Stomach smooth muscle (tissue), 2 donors: ENCODE measurements around the gene RASSF3.
A peak's percentile ranks its signal among the peaks of the same experiment; 100 is the strongest.
"Not testable (repeated sequence)": the region's sequence is repeated elsewhere in the genome, so short reads cannot be mapped to it uniquely, and the experiment has no call there.

Experiments used
- H3K27ac ChIP-seq: one replicate; pipeline ENCODE4 v1.7.0; 2013; ENCODE audit warnings: mild to moderate bottlenecking, low read length, inconsistent platforms
- H3K27me3 ChIP-seq, 2 donors: one replicate each; pipeline ENCODE4 v1.7.0; 2013; ENCODE audit warnings: low read length in 2 of 2; ENCODE audit not compliant: insufficient read depth in 2 of 2, control insufficient read depth in 1 of 2
- H3K36me3 ChIP-seq, 2 donors: one replicate each; pipeline ENCODE4 v1.7.0; 2013; ENCODE audit warnings: low read length in 2 of 2; ENCODE audit not compliant: control insufficient read depth in 2 of 2, insufficient read depth in 2 of 2
- H3K4me1 ChIP-seq: one replicate; pipeline ENCODE4 v1.7.0; 2013; ENCODE audit warnings: low read length; ENCODE audit not compliant: control insufficient read depth, insufficient read depth
- H3K4me3 ChIP-seq, 2 donors: one replicate each; pipeline ENCODE4 v1.7.0; 2013; ENCODE audit warnings: low read length in 2 of 2
- H3K9ac ChIP-seq, 2 donors: one replicate each; pipeline ENCODE4 v1.7.0; 2013; ENCODE audit warnings: low read length in 2 of 2, mild to moderate bottlenecking in 1 of 2
- H3K9me3 ChIP-seq, 2 donors: one replicate each; pipeline ENCODE4 v1.7.0; 2013; ENCODE audit warnings: low read length in 2 of 2; ENCODE audit not compliant: control insufficient read depth in 2 of 2
- donor health status: healthy.
- donor health status: Pancreatic carcinoma.

RASSF3 gene

GRCh38 chr12:64616201-64616600 lies 5.9 kb downstream of the RASSF3 start:
- Histone ChIP-seq H3K27ac (peak overlapping the region; percentile 37), H3K27me3 (no peaks in the 10 kb centered on the region), H3K9ac (peak overlapping the region; percentile 13 to 17), H3K4me3 (peak overlapping the region; percentile 9 to 31), H3K9me3 (no peaks in the 10 kb centered on the region), H3K4me1 (peaks cover 20% of the 10 kb centered on the region), H3K36me3 (peaks cover 0 to 2% of the 10 kb centered on the region in 2 donors)

- Histone ChIP-seq H3K36me3 (peaks cover 0 to 2% of the 10 kb centered on the region in 2 donors), H3K4me3 (no peak overlapping the region), H3K4me1 (peaks cover 29% of the 10 kb centered on the region), H3K9me3 (no peaks in the 10 kb centered on the region), H3K27ac (no peak overlapping the region), H3K9ac (no peak overlapping the region), H3K27me3 (no peaks in the 10 kb centered on the region)
These were observed 8.8 kb downstream of the RASSF3 start for GRCh38 chr12:64618953-64619590.

GRCh38 chr12:64621257-64621942 lies 11.1 kb downstream of the RASSF3 start:
- Histone ChIP-seq H3K4me3 (no peak overlapping the region), H3K36me3 (no peaks in the 10 kb centered on the region), H3K9ac (peak overlapping the region in 1 of 2 donors; percentile 15), H3K27ac (peak overlapping the region; percentile 31), H3K4me1 (peaks cover 36% of the 10 kb centered on the region), H3K27me3 (no peaks in the 10 kb centered on the region), H3K9me3 (no peaks in the 10 kb centered on the region)

- Histone ChIP-seq H3K36me3 (no peaks in the 10 kb centered on the region), H3K9ac (no peak overlapping the region), H3K4me1 (peaks cover 38% of the 10 kb centered on the region), H3K9me3 (no peaks in the 10 kb centered on the region), H3K4me3 (peak overlapping the region in 1 of 2 donors; percentile 29), H3K27ac (peak overlapping the region; percentile 8), H3K27me3 (no peaks in the 10 kb centered on the region)
These were observed 13.7 kb downstream of the RASSF3 start for GRCh38 chr12:64624035-64624434.

GRCh38 chr12:64625243-64626077 lies 15.2 kb downstream of the RASSF3 start:
- Histone ChIP-seq H3K9me3 (no peaks in the 10 kb centered on the region), H3K4me3 (peak overlapping the region; percentile 12 to 68), H3K27me3 (no peaks in the 10 kb centered on the region), H3K36me3 (peaks cover 0 to 2% of the 10 kb centered on the region in 2 donors), H3K4me1 (peaks cover 38% of the 10 kb centered on the region), H3K27ac (peak overlapping the region; percentile 83), H3K9ac (peak overlapping the region; percentile 51 to 56)

GRCh38 chr12:64626588-64626987 lies 16.3 kb downstream of the RASSF3 start:
- not testable (repeated sequence) for H3K27me3 ChIP-seq, H3K36me3 ChIP-seq, H3K9ac ChIP-seq, H3K27ac ChIP-seq, H3K4me3 ChIP-seq, H3K9me3 ChIP-seq
- peaks cover 37% of the 10 kb centered on the region for H3K4me1 ChIP-seq

- H3K36me3 ChIP-seq = peaks cover 0 to 2% of the 10 kb centered on the region in 2 donors
- H3K27ac ChIP-seq = peak overlapping the region; percentile 2
- no peaks in the 10 kb centered on the region for H3K9me3 ChIP-seq
- H3K4me1 ChIP-seq = peaks cover 40% of the 10 kb centered on the region
- no peak overlapping the region for H3K9ac ChIP-seq
- H3K27me3 ChIP-seq = no peaks in the 10 kb centered on the region
- H3K4me3 ChIP-seq = no peak overlapping the region
These were observed 17.5 kb downstream of the RASSF3 start for GRCh38 chr12:64627771-64628170.

- no peak overlapping the region for H3K27ac ChIP-seq
- no peaks in the 10 kb centered on the region for H3K9me3 ChIP-seq
- H3K9ac ChIP-seq = no peak overlapping the region
- no peak overlapping the region for H3K4me3 ChIP-seq
- peaks cover 0 to 2% of the 10 kb centered on the region in 2 donors for H3K36me3 ChIP-seq
- no peaks in the 10 kb centered on the region for H3K27me3 ChIP-seq
- peaks cover 27% of the 10 kb centered on the region for H3K4me1 ChIP-seq
These were observed 20.9 kb downstream of the RASSF3 start for GRCh38 chr12:64631197-64631596.

- Histone ChIP-seq H3K4me1 (peaks cover 24% of the 10 kb centered on the region), H3K27me3 (no peaks in the 10 kb centered on the region), H3K9ac (no peak overlapping the region), H3K36me3 (peaks cover 0 to 2% of the 10 kb centered on the region in 2 donors), H3K9me3 (no peaks in the 10 kb centered on the region), H3K27ac (no peak overlapping the region), H3K4me3 (no peak overlapping the region)
These were observed 23.0 kb downstream of the RASSF3 start for GRCh38 chr12:64633011-64633939.

GRCh38 chr12:64633940-64634337 lies 23.6 kb downstream of the RASSF3 start:
- Histone ChIP-seq H3K4me1 (peaks cover 21% of the 10 kb centered on the region), H3K4me3 (no peak overlapping the region), H3K9me3 (no peaks in the 10 kb centered on the region), H3K9ac (no peak overlapping the region), H3K36me3 (peaks cover 0 to 2% of the 10 kb centered on the region in 2 donors), H3K27ac (no peak overlapping the region), H3K27me3 (no peaks in the 10 kb centered on the region)
